IPS DF 19.7 (cell line): ENCODE data around the gene FNDC4.
"Not testable (repeated sequence)": the region's sequence is repeated elsewhere in the genome, so short reads cannot be mapped to it uniquely, and the experiment has no call there.

Experiments used
- DNase-seq: peaks from one replicate; pipeline ENCODE4 v3.0.0-alpha.2; 2013; ENCODE audit warnings: low read depth, low spot score

The FNDC4 gene, protein sequence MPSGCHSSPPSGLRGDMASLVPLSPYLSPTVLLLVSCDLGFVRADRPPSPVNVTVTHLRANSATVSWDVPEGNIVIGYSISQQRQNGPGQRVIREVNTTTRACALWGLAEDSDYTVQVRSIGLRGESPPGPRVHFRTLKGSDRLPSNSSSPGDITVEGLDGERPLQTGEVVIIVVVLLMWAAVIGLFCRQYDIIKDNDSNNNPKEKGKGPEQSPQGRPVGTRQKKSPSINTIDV

DNA sequence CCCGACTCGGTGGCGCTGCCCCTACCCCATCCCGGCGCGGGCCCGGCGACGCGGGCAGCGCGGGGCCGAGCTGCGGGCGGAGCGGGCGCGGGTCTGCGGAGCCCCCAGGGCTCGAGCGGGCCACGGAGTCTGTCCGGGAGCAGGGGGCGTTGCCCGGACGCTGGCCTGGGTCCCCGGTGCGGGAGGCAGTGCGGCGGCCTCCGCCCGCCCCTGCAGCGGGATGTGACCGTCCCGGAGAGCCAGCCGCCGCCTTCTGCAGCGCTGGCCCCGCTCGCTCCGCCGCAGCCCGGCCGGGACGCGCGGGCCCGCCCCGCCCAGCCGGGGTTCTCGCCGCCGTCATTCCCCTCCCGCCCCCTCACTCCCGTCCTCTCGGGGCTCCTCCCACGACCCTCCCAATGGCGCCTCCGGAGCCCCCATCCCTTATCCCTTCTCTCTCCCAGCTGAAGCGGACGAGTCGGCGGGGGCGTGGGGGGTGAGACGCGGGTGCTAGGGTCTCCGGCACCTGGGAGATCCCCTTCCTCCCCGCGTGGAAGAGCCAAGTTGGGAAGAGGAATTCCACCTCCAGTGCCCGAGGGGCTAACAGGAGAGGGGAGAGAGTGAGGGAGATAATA lies at the start of gene FNDC4:
Gene FNDC4, minus strand, starts transcription at position 257 of the 611 bp plus-strand sequence. CDS start 521 bp downstream, outside the sequence.
- DNase-seq, result no peak

GRCh38 chr2:27544143-27544821 lies 49.3 kb upstream of the FNDC4 start:
- no peak for DNase-seq

DNA sequence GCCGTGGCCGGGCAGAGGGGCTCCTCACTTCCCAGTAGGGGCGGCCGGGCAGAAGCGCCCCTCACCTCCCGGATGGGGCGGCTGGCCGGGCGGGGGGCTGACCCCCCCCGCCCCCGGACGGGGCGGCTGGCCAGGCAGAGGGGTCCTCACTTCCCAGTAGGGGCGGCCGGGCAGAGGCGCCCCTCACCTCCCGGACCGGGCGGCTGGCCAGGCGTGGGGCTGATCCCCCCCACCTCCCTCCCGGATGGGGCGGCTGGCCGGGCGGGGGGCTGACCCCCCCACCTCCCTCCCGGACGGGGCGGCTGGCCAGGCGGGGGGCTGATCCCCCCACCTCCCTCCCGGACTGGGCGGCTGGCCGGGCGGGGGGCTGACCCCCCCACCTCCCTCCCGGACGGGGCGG lies 44.6 kb upstream of the FNDC4 start:
- not testable (repeated sequence) for DNase-seq

DNA sequence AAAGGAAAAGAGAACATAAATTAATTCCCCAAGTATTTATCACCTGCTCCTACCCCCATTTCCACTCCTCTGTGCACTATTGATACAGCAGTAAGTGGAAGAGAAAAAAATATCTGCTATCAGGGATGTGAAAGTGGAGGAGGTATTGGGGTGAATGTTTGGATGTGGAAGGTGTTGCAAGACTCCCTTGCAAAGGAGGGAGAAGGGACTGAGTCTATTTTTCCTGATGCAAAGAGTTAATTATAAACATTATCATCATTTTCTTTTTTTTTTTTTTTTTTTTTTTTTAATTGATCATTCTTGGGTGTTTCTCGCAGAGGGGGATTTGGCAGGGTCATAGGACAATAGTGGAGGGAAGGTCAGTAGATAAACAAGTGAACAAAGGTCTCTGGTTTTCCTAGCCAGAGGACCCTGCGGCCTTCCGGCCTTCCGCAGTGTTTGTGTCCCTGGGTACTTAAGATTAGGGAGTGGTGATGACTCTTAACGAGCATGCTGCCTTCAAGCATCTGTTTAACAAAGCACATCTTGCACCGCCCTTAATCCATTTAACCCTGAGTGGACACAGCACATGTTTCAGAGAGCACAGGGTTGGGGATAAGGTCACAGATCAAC lies 43.9 kb upstream of the FNDC4 start:
- not testable (repeated sequence) for DNase-seq

DNA sequence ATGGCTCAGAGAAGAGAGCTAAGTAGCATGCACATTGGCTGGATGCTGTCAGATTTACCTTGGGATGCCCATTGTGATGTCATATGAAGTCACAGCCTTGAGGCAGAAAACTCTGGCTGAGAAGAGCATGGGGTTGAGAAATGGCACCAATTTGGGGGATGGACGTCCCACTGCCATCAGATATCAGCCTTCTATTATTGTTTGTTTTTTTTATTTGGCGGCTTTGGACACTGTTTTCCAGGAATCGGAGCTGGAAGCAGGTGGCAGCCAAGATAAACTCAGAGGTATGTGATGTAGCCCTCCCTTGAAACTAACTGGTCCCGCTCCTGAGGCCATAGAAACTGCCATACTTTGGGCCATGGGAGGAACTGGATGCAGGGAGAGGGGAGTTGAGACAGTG lies 42.3 kb upstream of the FNDC4 start:
- DNase-seq, result no peak

DNA sequence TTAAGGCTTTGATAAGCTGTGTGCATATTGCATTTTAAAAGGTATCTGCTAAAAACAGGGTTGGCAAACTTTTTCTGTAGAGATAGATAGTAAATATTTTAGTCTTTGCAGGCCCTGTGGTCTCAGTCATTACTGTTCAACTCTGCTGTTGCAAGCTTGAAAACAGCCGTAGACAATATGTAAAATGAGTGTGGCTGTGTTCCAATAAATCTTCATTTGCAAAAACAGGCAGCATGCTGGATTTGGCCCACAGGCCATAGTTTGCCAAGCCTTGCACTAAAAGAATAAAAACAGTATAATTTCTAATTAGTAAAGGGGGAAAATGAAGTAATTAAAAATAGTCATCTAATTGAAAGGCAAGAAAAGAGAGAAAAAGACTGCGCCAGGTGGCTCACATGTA lies 37.0 kb upstream of the FNDC4 start:
- DNase-seq, result no peak

DNA sequence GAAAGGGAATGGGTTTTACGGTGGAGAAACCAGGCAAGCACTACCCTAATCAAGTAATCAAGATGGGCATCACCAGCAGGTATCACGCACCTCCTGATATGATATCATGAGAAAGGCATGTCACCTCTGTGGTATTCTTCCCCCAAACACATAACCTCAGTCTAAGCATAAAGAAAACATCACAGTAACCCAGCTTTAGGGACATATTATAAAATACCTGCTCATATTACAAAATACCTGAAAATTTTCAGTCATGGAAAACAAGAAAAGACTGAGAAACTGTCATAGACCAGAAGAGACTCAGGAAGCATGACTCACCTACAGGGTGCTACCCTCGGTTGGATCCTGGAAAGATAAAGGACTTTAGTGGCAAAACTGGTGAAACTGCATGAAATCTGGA lies 32.2 kb upstream of the FNDC4 start:
- no peak for DNase-seq

DNA sequence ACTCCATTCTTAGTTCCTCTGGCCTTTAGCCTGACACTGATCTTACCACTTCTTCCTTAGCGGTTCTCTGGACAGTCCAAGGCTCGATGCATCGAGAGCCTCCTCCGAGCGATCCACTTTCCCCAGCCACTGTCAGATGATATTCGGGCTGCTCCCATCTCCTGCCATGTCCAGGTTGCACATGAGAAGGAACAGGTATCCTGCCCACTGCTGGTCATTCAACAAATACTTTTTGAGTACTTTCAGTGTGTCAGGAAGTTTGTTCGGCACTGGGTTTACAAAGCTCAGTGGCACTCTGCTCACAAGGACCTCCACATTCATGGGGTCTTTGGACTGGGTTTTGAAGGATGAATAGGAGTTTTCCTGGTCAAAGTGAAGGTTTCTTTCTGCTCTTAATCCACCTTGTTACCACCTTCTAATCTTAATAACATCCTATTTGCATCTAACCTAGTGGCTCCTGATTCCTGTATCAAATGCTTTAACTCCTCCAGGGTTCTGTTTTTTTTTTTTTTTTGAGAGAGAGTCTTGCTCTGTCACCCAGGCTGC lies 27.5 kb upstream of the FNDC4 start:
- DNase-seq, result no peak

GRCh38 chr2:27520316-27520715 lies 25.3 kb upstream of the FNDC4 start:
- no peak for DNase-seq

DNA sequence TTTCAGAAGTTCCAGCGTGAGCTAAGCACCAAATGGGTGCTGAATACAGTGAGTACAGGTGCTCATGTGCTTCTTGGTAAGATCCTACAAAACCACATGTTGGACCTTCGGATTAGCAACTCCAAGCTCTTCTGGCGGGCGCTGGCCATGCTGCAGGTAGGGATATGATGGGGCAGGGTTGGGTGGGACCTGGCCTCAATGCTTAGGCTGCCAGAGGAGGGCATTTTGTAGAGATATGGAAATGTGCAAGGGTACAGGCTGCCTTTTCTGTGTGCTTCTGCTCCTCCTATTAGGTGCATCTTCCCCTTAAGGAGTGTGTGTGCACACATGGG lies 23.7 kb upstream of the FNDC4 start:
- DNase-seq, result no peak

- DNase-seq, result no peak
Observed at GRCh38 chr2:27518113-27518781, 23.2 kb upstream of the FNDC4 start.

- DNase-seq, result no peak
Observed at GRCh38 chr2:27509326-27509725, 14.3 kb upstream of the FNDC4 start.

DNA sequence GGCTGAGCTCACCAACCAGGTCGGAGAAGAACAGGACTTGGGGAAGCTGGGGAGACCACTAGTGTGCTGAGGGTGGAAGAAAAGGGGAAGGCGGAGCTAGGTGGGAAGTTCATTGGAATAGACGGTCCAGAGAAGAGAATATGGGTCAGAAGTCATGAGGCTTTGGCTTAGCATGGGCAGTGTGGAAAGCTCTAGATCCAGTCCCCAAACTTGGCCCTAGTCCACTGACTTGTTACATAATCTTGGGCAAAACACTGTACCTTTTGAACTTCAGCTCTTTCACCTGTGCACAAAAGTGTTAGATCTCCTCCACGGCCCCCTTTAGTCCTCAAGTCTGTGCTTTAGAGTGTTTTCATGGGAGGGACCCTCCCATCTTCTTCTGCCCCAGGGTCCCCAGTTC lies 12.3 kb upstream of the FNDC4 start:
- no peak for DNase-seq

DNA sequence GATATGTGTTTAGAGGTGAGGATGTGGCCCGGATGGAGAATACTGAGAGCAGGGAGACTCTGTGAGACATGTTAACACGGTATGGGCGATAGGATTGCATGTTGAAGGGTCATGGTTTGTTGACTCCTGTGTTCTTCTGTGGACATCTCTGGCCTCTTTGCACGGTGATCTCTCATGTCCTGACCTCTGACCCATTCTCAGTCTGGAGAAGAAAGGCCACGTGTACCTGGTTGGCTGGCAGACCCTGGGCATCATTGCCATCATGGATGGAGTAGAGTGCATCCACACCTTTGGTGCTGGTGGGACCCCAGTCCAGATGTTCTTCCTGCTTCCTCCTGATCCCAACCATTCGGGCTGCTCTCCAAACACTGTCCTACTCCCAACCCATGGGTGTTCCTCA lies 11.6 kb upstream of the FNDC4 start:
- DNase-seq, result no peak

- DNase-seq, result no peak
Observed at GRCh38 chr2:27502142-27502541, 7.1 kb upstream of the FNDC4 start.

DNA sequence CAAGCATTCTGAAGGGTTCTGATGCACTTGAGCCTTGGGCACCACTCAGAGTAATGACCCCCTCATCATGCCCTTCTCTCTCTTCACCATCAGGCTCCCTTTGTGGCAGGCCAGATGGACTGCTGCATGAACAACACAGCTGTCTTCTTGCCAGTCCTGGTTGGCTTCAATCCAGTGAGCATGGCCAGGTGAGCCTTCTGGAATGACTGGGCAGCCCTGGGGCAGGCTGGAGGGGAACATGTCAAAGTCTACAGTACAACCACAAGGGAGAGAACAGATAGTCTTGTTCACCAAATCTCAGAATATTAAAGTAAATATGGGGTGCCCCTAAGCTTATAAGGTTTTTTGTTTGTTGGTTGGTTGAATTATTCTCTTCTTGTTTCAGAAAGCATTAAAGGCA lies 6.0 kb upstream of the FNDC4 start:
- DNase-seq, result no peak

DNA sequence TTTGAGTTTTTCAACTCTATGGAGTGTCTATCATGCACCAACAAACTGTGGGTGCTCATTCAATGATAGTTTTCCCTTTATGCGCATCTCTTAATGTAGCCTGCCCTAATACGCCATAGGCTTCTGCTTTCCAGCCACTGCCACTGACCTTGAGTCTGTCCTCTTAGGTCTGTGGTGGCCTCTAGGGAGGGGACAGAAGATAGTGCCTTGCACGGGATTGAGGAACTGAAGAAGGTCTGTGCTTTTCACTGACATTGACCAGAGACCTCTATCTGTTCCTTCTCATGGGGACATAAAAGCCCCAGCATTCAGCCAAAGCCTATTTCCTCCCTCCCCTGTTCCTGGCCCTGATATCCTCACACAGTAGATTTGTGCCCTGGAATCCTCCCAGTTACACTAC lies 4.0 kb upstream of the FNDC4 start:
- no peak for DNase-seq

DNA sequence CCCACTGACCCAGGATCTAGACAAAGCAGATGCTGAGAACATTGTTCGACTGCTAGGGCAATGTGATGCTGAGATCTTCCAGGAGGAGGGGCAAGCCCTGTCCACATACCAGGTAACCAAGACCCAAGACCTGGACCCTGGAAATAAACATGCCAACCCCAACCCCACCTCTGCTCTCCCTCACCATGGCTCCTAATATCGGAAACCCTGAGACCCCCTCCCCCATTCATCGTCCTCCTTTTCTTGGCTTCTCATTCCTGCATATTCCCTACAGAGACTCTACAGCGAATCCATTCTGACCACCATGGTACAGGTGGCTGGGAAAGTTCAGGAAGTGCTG lies 2.3 kb upstream of the FNDC4 start:
- no peak for DNase-seq

DNA sequence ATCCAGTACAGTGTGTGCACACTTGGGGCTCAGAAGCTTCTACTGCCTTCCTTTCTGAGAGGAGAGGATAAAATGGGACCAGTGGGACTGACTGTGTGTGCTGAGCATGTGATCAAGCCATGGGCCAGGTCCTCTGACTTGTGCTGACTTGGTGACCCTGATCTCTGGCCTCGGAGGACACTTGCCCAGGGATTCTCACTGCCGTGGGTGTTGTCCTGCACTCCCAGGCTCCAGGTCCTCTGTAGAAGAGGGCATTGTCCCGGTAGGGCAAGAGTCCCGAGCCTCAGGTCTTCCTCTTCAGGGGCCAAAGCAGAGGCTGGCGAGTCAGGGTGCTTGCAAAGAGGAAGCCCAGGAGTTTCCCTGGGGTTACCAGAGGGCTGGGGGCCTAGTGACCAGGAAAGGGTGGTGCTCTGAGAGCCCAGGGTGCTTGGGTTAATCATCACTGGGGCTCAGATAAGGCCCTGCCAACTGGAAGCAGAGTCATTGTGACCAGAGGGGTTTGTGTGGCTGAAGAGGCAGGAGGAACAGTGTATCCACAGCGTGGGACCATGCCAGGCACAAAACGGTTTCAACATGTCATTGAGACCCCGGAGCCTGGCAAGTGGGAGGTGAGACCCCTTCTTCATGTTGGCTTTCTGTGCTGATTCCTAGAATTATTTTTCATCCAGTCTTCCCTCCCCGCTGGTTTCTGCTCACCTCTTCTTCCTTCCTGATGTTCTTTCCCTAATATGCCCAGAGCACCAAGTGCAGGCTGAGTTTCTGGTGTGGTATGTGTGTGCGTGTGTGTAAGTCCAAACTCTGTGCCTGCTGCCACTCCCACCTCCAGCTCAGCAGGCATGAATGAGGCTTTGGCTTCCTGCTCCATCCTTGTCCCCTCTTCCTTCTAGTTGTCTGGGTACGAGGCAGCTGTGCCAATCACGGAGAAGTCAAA lies 1.6 kb upstream of the FNDC4 start, which contains the start of gene GCKR:
Gene GCKR, plus strand, starts transcription at position 483 of the 931 bp plus-strand sequence. Its CDS starts 66 bp downstream, at position 549.
- no peak for DNase-seq

- no peak for DNase-seq
Observed at GRCh38 chr2:27495840-27496356, 898 bp upstream of the FNDC4 start.
